ENCODE results near the gene PLA1A. TPM values are rescaled to one million over a fixed set of nuclear protein-coding genes. Genes with fewer than 3 reads are reported as not detected.

PLA1A gene
- total and polyA plus RNA-seq, 2 of the 4 experiments (the other 2 are of a cell fraction) = not detected

GRCh38 chr3:119598410-119599098 is 869 bp downstream of the PLA1A start:
- Histone ChIP-seq H3K9ac (ENCODE audit: low read depth, low read length) (no peak overlapping the region), H4K20me1 (ENCODE audit: insufficient read depth, low read length) (no peaks in the 10 kb centered on the region), H3K4ac (ENCODE audit: low read depth, low read length) (no peak overlapping the region), H3K9me1 (ENCODE audit: insufficient read depth, low read length) (no peaks in the 10 kb centered on the region), H3K14ac (replicated peaks; ENCODE audit: low read depth, low read length) (no peak overlapping the region), H3K9me3 (ENCODE audit: control insufficient read depth, insufficient read depth, low read length) (no peaks in the 10 kb centered on the region), H3K4me1 (ENCODE audit: control insufficient read depth, insufficient read depth, low read length) (no peaks in the 10 kb centered on the region), H2AK9ac (replicated peaks; ENCODE audit: low read depth, low read length, poor library complexity) (no peak overlapping the region), H3K18ac (ENCODE audit: low read depth, low read length) (no peak overlapping the region), H3K36me3 (ENCODE audit: control insufficient read depth, insufficient read depth, low read length) (no peaks in the 10 kb centered on the region), H3K56ac (ENCODE audit: extremely low read depth, insufficient read depth, low read length) (no peak overlapping the region), H4K5ac (ENCODE audit: low read depth, low read length) (no peak overlapping the region), H2BK20ac (ENCODE audit: low read depth, low read length) (no peak overlapping the region), H2AK5ac (ENCODE audit: low read depth, low read length) (no peak overlapping the region), H2AFZ (replicated peaks; ENCODE audit: low read length, poor library complexity) (no peak overlapping the region), H3K79me1 (ENCODE audit: low read depth in 1 of 2, low read length in 2 of 2) (no peaks in the 10 kb centered on the region), H4K91ac (ENCODE audit: insufficient read depth, low read depth, low read length) (no peak overlapping the region), H4K8ac (ENCODE audit: low read depth in 2 of 2, low read length in 2 of 2) (no peak overlapping the region), H2BK120ac (ENCODE audit: low read depth, low read length) (no peak overlapping the region), H3K27ac (ENCODE audit: insufficient read depth, low read length) (no peak overlapping the region), H3K27me3 (ENCODE audit: control insufficient read depth, insufficient read depth, low read length) (peaks cover 17% of the 10 kb centered on the region), H3K4me3 (ENCODE audit: insufficient read depth, low read depth, low read length) (no peak overlapping the region), H3K4me2 (ENCODE audit: low read depth, low read length) (no peak overlapping the region), H2BK15ac (ENCODE audit: low read depth, low read length) (no peak overlapping the region), H3K23ac (ENCODE audit: low read depth, low read length) (no peak overlapping the region), H2BK5ac (ENCODE audit: low read depth, low read length, poor library complexity, severe bottlenecking) (no peak overlapping the region)
- ChIA-PET POLR2A (ENCODE audit: unreplicated experiment) (no interaction called here), CTCF (no interaction called here)
- BruUV-seq (replicated peaks) = no TSS peak
- in situ Hi-C loops (cut with MboI; ENCODE audit: low sequenced_read_pairs) (loop anchor here (25.0 kb wide), 1 partner anchor 711 kb away; no protein-coding TSS in a partner anchor), intact Hi-C loops (cut with micrococcal nuclease) (no loop called here), dilution Hi-C loops (cut with HindIII; ENCODE audit: low sequenced_read_pairs, unreplicated experiment) (no loop called here)
- ATAC-seq (ENCODE audit: low read depth) (no peak), DNase-seq (no peak)
- TF ChIP-seq CTCF (conservative IDR thresholded peaks at IDR 0.05; ENCODE audit: low read depth, low read length) (no peak), CEBPB (IDR thresholded peaks at IDR 0.05; ENCODE audit: low read depth, low read length) (no peak), MAFK (IDR thresholded peaks at IDR 0.05; ENCODE audit: low read depth, low read length) (no peak), RFX5 (IDR thresholded peaks at IDR 0.05; ENCODE audit: low read depth, low read length) (no peak)
- TF ChIP-seq, protein P1, sequence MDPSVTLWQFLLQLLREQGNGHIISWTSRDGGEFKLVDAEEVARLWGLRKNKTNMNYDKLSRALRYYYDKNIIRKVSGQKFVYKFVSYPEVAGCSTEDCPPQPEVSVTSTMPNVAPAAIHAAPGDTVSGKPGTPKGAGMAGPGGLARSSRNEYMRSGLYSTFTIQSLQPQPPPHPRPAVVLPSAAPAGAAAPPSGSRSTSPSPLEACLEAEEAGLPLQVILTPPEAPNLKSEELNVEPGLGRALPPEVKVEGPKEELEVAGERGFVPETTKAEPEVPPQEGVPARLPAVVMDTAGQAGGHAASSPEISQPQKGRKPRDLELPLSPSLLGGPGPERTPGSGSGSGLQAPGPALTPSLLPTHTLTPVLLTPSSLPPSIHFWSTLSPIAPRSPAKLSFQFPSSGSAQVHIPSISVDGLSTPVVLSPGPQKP (IDR thresholded peaks at IDR 0.05; ENCODE audit: borderline replicate concordance, low read depth, low read length) = no peak
- WGBS, 2 experiments (ENCODE audit: extremely low coverage in 2 of 2, insufficient read length in 1 of 2) = no CpG with 5 or more reads among the region's 1 CpG

Measured in IMR-90 (cell line).